OCI-LY7 (cell line): ENCODE measurements around the gene KLRC1.

Experiments used
- CTCF ChIP-seq: fragments of 200-600 bp; sonication (generic); conservative IDR thresholded peaks from 2 replicates; pipeline ENCODE4 v1.5.1; 2014; ENCODE audit warnings: mild to moderate bottlenecking, antibody characterized with exemption, low read length, moderate library complexity, mixed read lengths
- EZH2phosphoT487 ChIP-seq: fragments of 200-600 bp; sonication (generic); IDR thresholded peaks from 2 replicates; pipeline ENCODE4 v1.6.1; 2018; ENCODE audit warnings: low read depth, borderline replicate concordance, mild to moderate bottlenecking, mixed run types, antibody characterized with exemption, low read length, moderate library complexity, mixed read lengths

DNA sequence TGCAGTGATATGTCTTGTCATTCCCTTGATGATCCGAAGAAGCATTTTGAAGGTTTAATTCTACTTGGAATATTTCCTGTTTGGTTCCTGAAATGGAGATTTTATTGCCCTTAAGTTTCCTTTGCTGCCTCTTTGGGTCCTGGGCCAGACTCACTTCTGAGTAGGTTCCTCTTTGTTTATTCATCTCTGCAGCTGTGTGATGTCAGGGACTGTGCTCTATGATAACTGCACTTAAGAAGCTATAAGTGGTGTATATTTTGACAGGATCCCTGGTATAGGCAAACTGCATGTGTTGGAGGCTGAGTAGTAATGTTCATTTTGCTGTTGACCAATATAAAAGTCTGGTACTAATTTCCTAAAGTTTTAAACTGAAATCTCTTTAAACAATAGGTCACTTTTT is 43.8 kb downstream of the KLRC1 start, which contains the start of gene KLRC4:
- TF ChIP-seq CTCF (no peak), EZH2phosphoT487 (no peak)
